Measurements from ENCODE around the gene LACTB. TPM values are rescaled to one million over a fixed set of nuclear protein-coding genes. Genes with fewer than 3 reads are reported as not detected.

LACTB gene
- total and polyA plus RNA-seq, 2 of the 13 experiments (the other 11 are each of a cell fraction or from before 2014, with no cell fraction given) = 14.8 to 23.0 TPM

DNA sequence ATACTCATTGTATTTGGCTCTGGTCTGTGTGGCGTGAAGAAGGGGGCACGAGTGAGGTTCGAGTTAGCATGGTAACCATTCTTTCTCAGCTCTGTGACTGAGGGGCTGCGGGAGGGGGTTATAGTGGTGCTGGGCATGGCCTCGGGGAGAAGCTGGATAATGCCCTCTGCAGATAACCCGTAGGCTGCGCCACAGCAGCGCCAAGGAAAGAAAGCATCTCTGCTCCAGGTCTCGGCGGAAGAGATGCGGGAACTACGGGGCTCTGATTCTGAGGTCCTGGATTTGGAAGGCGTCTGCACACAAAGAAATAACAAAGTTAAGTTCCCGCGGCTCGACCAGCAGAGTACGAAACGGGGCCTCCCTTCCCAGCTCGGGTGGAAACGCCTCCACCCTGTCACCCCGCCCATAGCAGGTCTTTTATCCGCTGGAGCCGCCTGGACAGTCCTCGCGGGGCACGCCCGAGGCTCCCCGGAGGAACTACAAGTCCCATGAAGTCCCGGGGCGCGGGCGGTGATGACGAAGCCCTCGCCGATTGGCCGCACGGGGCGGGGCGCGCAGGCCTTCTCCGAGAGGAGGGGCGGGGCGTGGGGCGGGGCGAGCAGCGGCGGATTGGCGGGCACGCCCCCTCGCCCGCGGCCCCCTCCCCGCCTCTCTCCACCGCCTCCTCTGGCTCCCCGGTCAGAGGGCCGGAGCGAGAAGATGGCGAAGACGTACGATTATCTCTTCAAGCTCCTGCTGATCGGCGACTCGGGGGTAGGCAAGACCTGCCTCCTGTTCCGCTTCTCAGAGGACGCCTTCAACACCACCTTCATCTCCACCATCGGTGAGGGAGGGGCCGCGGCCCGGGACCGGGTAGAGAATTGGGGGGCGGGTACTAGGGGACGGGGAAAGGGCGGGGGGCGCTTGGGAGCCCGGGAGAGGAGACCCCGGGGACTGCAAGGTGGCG is 67.5 kb downstream of the LACTB start, which contains the start of gene RAB8B (continued):
- TF ChIP-seq, protein P1, sequence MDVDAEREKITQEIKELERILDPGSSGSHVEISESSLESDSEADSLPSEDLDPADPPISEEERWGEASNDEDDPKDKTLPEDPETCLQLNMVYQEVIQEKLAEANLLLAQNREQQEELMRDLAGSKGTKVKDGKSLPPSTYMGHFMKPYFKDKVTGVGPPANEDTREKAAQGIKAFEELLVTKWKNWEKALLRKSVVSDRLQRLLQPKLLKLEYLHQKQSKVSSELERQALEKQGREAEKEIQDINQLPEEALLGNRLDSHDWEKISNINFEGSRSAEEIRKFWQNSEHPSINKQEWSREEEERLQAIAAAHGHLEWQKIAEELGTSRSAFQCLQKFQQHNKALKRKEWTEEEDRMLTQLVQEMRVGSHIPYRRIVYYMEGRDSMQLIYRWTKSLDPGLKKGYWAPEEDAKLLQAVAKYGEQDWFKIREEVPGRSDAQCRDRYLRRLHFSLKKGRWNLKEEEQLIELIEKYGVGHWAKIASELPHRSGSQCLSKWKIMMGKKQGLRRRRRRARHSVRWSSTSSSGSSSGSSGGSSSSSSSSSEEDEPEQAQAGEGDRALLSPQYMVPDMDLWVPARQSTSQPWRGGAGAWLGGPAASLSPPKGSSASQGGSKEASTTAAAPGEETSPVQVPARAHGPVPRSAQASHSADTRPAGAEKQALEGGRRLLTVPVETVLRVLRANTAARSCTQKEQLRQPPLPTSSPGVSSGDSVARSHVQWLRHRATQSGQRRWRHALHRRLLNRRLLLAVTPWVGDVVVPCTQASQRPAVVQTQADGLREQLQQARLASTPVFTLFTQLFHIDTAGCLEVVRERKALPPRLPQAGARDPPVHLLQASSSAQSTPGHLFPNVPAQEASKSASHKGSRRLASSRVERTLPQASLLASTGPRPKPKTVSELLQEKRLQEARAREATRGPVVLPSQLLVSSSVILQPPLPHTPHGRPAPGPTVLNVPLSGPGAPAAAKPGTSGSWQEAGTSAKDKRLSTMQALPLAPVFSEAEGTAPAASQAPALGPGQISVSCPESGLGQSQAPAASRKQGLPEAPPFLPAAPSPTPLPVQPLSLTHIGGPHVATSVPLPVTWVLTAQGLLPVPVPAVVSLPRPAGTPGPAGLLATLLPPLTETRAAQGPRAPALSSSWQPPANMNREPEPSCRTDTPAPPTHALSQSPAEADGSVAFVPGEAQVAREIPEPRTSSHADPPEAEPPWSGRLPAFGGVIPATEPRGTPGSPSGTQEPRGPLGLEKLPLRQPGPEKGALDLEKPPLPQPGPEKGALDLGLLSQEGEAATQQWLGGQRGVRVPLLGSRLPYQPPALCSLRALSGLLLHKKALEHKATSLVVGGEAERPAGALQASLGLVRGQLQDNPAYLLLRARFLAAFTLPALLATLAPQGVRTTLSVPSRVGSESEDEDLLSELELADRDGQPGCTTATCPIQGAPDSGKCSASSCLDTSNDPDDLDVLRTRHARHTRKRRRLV (CRISPR knock-in tag; IDR thresholded peaks at IDR 0.05) = no peak
- TF ChIP-seq ZNF710 (CRISPR knock-in tag; IDR thresholded peaks at IDR 0.05; ENCODE audit: borderline replicate concordance) = no peak
- TF ChIP-seq ZNF530 (CRISPR knock-in tag; IDR thresholded peaks at IDR 0.05; ENCODE audit: low read depth) = no peak
- peak; percentile 93 for TF ChIP-seq ATF1 (CRISPR knock-in tag; IDR thresholded peaks at IDR 0.05)
- no peak for TF ChIP-seq ZNF782 (CRISPR knock-in tag; IDR thresholded peaks at IDR 0.05; ENCODE audit: borderline replicate concordance)
- no peak for TF ChIP-seq ZNF879 (CRISPR knock-in tag; IDR thresholded peaks at IDR 0.05)
- 0 out of 2 replicates have a peak, but pooled peaks have one; percentile 33 for TF ChIP-seq HNRNPL (IDR thresholded peaks at IDR 0.05; ENCODE audit: low read depth, low read length)
- no peak for TF ChIP-seq GATA4 (IDR thresholded peaks at IDR 0.05; ENCODE audit: borderline replicate concordance, low read depth)
- no peak for TF ChIP-seq FOXJ3 (CRISPR knock-in tag; IDR thresholded peaks at IDR 0.05; ENCODE audit: borderline replicate concordance)
- TF ChIP-seq NFE2L1 (CRISPR knock-in tag; IDR thresholded peaks at IDR 0.05; ENCODE audit: borderline replicate concordance) = no peak
- TF ChIP-seq KLF13 (CRISPR knock-in tag; IDR thresholded peaks at IDR 0.05) = no peak
- TF ChIP-seq MEF2D (CRISPR knock-in tag; IDR thresholded peaks at IDR 0.05) = no peak
- no peak for TF ChIP-seq CEBPG (CRISPR knock-in tag; IDR thresholded peaks at IDR 0.05)
- no peak for TF ChIP-seq HOXA7 (CRISPR knock-in tag; IDR thresholded peaks at IDR 0.05)
- peak; percentile 65; the same call in 1 of the 2 replicates for TF ChIP-seq POLR2G (IDR thresholded peaks at IDR 0.05; ENCODE audit: low read depth, low read length)
- peak; percentile 72 for TF ChIP-seq KMT2B (CRISPR knock-in tag; IDR thresholded peaks at IDR 0.05)
- TF ChIP-seq, protein P2, sequence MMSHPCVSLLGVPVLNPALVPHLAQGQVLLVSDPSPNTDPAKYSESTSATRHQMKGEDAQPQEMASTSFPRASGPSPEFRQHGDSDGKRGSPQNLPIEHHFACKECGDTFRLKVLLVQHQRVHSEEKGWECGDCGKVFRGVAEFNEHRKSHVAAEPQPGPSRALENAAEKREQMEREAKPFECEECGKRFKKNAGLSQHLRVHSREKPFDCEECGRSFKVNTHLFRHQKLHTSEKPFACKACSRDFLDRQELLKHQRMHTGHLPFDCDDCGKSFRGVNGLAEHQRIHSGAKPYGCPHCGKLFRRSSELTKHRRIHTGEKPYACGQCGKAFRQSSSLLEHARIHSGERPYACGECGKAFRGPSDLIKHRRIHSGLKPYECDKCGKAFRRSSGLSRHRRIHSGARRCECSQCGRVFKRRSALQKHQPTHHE (CRISPR knock-in tag; IDR thresholded peaks at IDR 0.05; ENCODE audit: borderline replicate concordance) = no peak
- no peak for TF ChIP-seq THAP9 (CRISPR knock-in tag; IDR thresholded peaks at IDR 0.05; ENCODE audit: borderline replicate concordance)

All from HepG2 (cell line).